GM23338 (cell line): ENCODE results near the gene RAPGEF3.

ENCODE experiments used
- NANOG ChIP-seq: IDR thresholded peaks from 2 replicates; pipeline ENCODE4 v1.6.1; 2016; ENCODE audit warnings: antibody characterized with exemption, borderline replicate concordance
- TF ChIP-seq, protein P1 (sequence below), 2 experiments: fragments of 200-600 bp in 1 of 2; sonication (generic) in 1 of 2; conservative IDR thresholded peaks; 2 replicates each; pipeline versions ENCODE4 v1.5.1 to v1.6.1; 2016 to 2017; ENCODE audit warnings: antibody characterized with exemption in 2 of 2, low read depth in 2 of 2, mild to moderate bottlenecking in 2 of 2, moderate library complexity in 1 of 2

GRCh38 chr12:47775100-47775911, 16.6 kb upstream of the RAPGEF3 start:
- TF ChIP-seq, protein P1, sequence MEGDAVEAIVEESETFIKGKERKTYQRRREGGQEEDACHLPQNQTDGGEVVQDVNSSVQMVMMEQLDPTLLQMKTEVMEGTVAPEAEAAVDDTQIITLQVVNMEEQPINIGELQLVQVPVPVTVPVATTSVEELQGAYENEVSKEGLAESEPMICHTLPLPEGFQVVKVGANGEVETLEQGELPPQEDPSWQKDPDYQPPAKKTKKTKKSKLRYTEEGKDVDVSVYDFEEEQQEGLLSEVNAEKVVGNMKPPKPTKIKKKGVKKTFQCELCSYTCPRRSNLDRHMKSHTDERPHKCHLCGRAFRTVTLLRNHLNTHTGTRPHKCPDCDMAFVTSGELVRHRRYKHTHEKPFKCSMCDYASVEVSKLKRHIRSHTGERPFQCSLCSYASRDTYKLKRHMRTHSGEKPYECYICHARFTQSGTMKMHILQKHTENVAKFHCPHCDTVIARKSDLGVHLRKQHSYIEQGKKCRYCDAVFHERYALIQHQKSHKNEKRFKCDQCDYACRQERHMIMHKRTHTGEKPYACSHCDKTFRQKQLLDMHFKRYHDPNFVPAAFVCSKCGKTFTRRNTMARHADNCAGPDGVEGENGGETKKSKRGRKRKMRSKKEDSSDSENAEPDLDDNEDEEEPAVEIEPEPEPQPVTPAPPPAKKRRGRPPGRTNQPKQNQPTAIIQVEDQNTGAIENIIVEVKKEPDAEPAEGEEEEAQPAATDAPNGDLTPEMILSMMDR (conservative IDR thresholded peaks at IDR 0.05; ENCODE audit: low read depth in 2 of 2): no peak
- TF ChIP-seq NANOG: no peak
